Activated CD8-positive, alpha-beta memory T cell treated with anti-CD3 and anti-CD28 coated beads, Interleukin-2, amount 50 U/mL, for 4 hours (primary cell): ENCODE data around the gene VSTM2B.
"Not testable (repeated sequence)": the region's sequence is repeated elsewhere in the genome, so short reads cannot be mapped to it uniquely, and the experiment has no call there.

Experiments
- DNase-seq: peaks from one replicate; pipeline ENCODE4 v3.0.0-alpha.2; 2020

Gene VSTM2B

DNA sequence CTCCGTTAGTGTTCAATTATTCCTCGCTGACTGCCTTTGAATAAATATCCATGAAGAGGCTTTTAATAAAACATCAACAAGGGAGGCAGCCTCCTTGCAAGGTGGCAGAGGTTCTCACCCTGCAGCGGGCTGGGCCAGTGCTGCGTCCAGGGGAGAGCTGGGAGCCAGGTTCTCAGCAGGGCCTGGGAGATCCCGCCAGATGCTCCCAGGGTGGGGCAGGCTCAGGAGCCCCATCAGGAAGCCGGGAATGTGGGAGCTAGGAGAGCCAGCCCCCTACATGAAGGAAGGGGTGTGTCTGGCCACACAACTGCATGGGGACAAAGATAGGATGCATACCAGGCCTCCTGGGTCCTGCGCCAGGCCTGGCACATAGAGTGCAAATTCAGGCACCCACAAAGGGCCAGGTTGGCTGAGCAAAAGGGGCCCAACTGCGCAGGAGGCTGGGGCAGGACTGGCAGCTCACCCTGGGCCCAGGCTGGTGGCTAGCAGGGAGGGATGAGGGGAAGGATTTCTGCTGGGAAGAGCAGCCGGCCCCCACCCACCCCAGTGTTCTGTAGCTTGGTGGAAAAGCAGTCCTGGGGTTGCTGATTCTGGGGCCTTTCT is 22.8 kb downstream of the VSTM2B start:
- DNase-seq = no peak

- no peak for DNase-seq
Measured at GRCh38 chr19:29549105-29550070, 23.6 kb downstream of the VSTM2B start.

- DNase-seq = no peak
Measured at GRCh38 chr19:29550896-29551295, 25.1 kb downstream of the VSTM2B start.

DNA sequence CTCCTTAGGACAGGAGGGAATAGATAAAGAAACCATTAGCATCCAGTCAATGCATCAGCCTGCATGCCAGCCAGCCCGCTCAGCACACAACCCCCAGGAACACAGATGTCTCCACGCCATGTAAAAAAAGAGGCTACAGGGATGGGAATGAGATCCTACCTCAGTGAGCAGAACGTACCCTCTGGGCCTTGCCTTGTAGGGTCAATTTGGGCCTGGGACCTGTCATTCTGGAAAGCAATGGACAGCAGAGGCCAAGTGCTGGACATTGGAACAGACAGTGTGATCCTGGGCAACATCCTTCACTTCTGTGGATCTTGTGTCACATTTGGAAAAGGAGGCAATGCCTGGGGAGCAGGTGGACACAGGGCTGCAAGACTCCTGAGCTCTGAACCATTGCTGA is 26.0 kb downstream of the VSTM2B start:
- DNase-seq = no peak

- no peak for DNase-seq
Measured at GRCh38 chr19:29552454-29553280, 26.9 kb downstream of the VSTM2B start.

- DNase-seq = no peak
Measured at GRCh38 chr19:29554149-29554548, 28.4 kb downstream of the VSTM2B start.

- not testable (repeated sequence) for DNase-seq
Measured at GRCh38 chr19:29559110-29559509, 33.3 kb downstream of the VSTM2B start.

DNA sequence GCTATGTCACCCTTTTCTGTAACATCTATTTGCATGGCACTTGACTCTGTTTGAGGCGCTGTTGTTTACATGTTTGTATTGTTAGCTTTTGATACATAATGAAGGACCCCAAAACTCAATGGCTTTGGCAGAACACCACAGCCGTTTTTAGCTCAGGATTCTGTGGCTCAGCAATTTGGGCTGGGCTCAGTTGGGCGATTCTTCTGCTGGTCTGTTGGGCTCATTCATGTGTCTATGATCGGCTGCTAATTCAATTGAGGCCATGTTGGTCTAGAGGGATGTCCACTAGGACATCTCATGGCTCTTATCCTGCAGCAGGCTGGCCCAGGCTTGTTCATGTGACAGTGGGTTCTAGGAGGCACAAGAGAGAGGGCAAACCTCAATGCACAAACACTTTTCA is 33.9 kb downstream of the VSTM2B start:
- DNase-seq = no peak

DNA sequence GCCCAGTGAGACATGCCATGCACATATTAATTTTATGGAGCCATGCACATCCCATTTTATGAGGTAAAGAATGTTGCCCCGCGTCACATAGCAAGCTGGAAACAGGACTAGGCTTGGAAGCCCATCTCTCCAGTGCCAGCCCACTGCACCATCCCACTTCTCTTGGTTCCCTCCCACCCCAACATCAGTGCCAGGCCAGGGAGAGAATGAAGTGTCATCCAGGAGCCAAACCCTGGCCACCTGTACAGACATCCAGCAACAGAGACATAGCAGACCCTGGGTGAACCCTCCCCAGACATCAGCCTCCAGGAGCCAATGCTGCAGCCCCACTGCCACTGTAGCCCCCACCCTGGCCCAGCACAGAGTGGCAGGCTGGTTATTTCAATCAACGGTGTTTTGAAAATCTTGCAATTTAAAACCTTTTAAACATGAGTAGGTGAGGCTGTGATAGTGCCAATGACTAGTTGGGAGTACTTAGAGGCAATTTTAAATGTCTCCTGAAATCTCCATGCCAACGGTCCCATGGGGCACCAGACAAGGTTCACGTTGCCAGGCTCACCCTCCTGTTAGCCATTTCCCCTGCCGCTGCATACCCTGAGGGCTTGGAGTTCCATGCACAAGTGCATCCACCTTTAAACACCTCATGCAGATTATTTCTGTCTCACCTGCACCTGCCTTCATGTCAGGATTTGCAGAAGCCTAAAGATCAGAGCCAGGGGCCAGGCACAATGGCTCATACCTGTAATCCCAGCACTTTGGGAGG is 34.7 kb downstream of the VSTM2B start:
- no peak for DNase-seq

GRCh38 chr19:29561601-29562000 is 35.8 kb downstream of the VSTM2B start:
- DNase-seq = no peak

GRCh38 chr19:29562299-29563297 is 36.8 kb downstream of the VSTM2B start:
- no peak for DNase-seq

- no peak for DNase-seq
Measured at GRCh38 chr19:29563486-29564101, 37.8 kb downstream of the VSTM2B start.

- no peak for DNase-seq
Measured at GRCh38 chr19:29564574-29565005, 38.8 kb downstream of the VSTM2B start.

DNA sequence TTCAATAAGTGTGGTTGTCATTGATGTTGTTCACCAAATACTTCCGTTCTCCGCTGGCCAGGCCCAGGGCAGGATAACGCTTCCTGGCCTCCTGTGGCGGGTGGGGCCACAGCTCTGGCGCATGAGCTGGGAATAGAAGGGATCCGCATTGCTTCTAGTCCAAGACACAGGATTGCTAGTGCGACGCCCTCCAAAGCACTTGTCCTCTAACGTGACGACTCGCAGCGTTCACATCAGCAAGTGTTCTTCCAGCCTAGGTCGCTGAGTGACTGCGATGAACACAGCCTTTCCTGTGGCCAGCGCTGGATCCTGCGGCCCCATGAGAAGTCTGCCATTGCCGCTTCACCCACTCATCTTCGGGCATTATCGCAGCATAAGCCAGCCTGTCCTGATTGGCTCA is 39.4 kb downstream of the VSTM2B start:
- DNase-seq = no peak

GRCh38 chr19:29566496-29567054 is 40.8 kb downstream of the VSTM2B start:
- DNase-seq = no peak

DNA sequence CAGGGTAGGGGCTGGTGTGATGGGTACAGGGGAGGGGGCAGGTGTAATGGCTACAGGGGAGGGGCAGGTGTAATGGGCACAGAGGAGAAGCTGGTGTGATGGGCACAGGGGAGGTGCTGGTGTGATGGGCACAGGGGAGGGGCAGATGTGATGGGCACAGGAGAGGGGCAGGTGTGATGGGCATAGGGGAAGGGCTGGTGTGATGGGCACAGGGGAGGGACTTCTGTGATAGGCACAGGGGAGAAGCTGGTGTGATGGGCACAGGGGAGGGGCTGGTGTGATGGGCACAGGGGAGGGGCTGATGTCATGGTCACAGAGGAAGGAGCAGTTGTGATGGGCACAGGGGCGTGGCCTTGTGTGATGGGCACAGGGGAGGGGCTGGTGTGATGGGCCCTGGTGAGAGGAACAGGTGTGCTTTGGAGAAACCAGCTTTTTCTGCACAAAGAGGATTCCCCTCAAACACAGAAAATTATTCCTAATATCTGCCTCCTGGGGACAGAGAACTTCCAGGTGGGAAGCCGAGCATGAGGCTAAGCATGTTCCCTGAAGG is 41.6 kb downstream of the VSTM2B start:
- DNase-seq = no peak

GRCh38 chr19:29568036-29569025 is 42.5 kb downstream of the VSTM2B start:
- no peak for DNase-seq

GRCh38 chr19:29569038-29569911 is 43.5 kb downstream of the VSTM2B start:
- DNase-seq = no peak
